Nephron progenitor cell (in vitro differentiated cells): ENCODE measurements around the gene BRD4.
A peak's percentile ranks its signal among the peaks of the same experiment; 100 is the strongest.

Source experiments
- DNase-seq: peaks from one replicate; pipeline ENCODE4 v3.0.0; 2021
- H3K27ac Mint-ChIP-seq: 2 replicates; pipeline ENCODE4 v1.8.0; 2021; ENCODE audit warnings: mild to moderate bottlenecking, moderate library complexity, mixed read lengths
- H3K27me3 Mint-ChIP-seq: 2 replicates; pipeline ENCODE4 v1.8.0; 2021; ENCODE audit warnings: mild to moderate bottlenecking, low read depth, mixed read lengths; ENCODE audit not compliant: poor library complexity
- H3K36me3 Mint-ChIP-seq: 2 replicates; pipeline ENCODE4 v1.8.0; 2021; ENCODE audit warnings: low read depth, mixed read lengths
- H3K4me1 Mint-ChIP-seq: 2 replicates; pipeline ENCODE4 v1.8.0; 2021; ENCODE audit warnings: mixed read lengths
- H3K4me3 Mint-ChIP-seq: 2 replicates; pipeline ENCODE4 v1.8.0; 2021; ENCODE audit warnings: mild to moderate bottlenecking, moderate library complexity, mixed read lengths
- H3K9me3 Mint-ChIP-seq: 2 replicates; pipeline ENCODE4 v1.8.0; 2021; ENCODE audit warnings: mild to moderate bottlenecking, moderate library complexity, mixed read lengths
- TF ChIP-seq, protein P1 (sequence below): fragments of 200-600 bp; sonication (generic); IDR thresholded peaks from 2 replicates; pipeline ENCODE4 v1.5.0; 2021; ENCODE audit warnings: antibody characterized with exemption

The BRD4 gene

DNA sequence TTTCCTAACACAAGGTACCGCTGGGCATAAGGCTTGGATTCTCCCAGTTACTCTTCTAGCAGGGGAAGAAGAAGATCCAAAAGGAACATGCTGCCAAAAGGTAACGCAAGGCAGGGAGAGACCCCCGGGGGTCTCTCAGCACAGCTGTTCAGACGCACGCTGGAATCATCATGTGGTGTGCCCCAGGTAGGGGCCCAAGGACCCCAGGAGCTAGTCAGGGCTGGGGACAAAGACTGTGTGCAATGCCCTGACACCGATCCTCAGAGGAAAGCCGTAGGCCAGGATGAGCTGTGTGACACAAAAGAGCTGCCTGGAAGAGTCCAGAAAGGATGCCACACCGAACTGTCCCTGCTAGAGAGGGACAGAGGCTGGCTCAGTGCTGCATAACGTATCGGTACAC lies 77.8 kb downstream of the BRD4 start:
- peaks cover 72% of the 10 kb centered on the region for H3K4me1 Mint-ChIP-seq
- peaks cover 67% of the 10 kb centered on the region for H3K36me3 Mint-ChIP-seq
- TF ChIP-seq, protein P1, sequence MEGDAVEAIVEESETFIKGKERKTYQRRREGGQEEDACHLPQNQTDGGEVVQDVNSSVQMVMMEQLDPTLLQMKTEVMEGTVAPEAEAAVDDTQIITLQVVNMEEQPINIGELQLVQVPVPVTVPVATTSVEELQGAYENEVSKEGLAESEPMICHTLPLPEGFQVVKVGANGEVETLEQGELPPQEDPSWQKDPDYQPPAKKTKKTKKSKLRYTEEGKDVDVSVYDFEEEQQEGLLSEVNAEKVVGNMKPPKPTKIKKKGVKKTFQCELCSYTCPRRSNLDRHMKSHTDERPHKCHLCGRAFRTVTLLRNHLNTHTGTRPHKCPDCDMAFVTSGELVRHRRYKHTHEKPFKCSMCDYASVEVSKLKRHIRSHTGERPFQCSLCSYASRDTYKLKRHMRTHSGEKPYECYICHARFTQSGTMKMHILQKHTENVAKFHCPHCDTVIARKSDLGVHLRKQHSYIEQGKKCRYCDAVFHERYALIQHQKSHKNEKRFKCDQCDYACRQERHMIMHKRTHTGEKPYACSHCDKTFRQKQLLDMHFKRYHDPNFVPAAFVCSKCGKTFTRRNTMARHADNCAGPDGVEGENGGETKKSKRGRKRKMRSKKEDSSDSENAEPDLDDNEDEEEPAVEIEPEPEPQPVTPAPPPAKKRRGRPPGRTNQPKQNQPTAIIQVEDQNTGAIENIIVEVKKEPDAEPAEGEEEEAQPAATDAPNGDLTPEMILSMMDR: no peak
- H3K27me3 Mint-ChIP-seq: no peaks in the 10 kb centered on the region
- no peak for DNase-seq
- H3K9me3 Mint-ChIP-seq: no peaks in the 10 kb centered on the region
- no peak overlapping the region for H3K4me3 Mint-ChIP-seq
- H3K27ac Mint-ChIP-seq: peak overlapping the region; percentile 51

DNA sequence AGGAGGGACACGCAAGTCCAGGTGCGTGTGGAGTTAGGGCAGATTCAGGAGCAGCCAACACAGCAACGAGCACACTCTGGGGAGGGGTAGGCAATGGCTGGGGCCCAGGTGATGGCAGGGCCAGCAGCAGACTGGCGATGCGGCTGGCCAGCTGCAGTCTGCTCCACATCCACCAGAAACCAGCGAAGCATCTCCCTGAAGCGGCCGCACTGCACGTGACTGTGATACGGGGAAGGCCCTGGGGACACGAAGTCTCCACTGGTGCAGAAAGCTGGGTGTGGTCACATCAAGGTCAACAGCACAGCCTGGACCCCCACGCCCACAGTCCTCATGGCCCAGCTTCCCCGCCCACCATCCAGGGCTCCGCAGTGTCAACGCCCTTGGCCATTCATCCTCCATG lies 78.8 kb downstream of the BRD4 start:
- DNase-seq: peak; percentile 25
- Mint-ChIP-seq H3K27me3 (no peaks in the 10 kb centered on the region), H3K4me3 (no peak overlapping the region), H3K36me3 (peaks cover 63% of the 10 kb centered on the region), H3K27ac (peak overlapping the region; percentile 100), H3K9me3 (no peaks in the 10 kb centered on the region), H3K4me1 (peaks cover 72% of the 10 kb centered on the region)
- TF ChIP-seq, protein P1: no peak

DNA sequence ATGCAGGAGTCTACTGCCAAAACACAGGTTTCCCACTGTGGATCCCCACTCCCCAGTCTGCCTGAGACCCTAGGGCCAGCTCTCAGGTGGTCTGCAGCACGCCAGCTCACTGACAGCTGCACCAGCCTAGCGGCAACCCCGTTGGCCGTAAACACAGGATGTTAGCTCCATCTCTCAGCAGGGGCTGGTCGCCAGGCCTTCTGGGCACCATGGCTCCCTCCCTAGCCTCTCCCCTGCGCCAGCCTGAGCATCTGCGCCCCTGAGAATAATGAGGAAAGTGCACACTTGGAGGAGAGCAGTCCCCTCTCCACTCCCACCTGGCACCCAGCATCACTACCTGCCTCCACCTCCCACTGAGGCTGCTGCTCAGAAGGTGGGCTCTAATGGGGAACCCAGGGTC lies 79.3 kb downstream of the BRD4 start:
- TF ChIP-seq, protein P1: no peak
- Mint-ChIP-seq H3K27me3 (no peaks in the 10 kb centered on the region), H3K4me1 (peaks cover 75% of the 10 kb centered on the region), H3K36me3 (peaks cover 63% of the 10 kb centered on the region), H3K27ac (peak overlapping the region; percentile 100), H3K9me3 (no peaks in the 10 kb centered on the region), H3K4me3 (no peak overlapping the region)
- DNase-seq: no peak

DNA sequence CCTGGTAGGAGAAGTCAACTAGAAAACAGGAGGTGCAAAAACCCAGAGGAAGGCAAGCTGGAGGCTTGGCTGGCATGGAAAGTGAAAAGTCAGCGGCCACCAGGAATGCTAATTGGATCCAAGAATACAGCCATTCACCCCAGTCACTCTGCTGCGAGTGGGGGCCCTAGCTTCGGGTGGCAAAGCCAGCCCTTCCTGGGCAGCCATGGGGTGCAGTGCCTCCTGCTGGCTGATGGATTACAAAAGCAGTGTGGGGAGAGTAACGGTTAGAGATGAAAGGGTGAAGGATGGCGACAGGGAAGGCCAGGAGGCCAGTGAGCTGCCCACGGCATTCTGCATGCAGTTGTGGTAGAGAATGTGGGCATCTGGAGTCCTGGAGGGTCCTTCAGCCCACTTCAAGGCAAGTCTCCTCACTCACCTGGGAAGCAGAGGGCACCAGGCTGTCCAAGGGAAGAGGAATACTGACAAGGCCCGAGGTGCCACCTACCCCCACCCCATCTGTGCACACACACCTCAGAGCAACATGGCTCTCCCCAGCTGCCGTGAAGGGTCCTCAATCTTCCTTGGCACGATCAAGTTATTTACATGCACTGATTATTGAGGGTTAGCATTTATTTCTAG lies 79.8 kb downstream of the BRD4 start:
- peak overlapping the region; percentile 100 for H3K27ac Mint-ChIP-seq
- no peaks in the 10 kb centered on the region for H3K9me3 Mint-ChIP-seq
- no peaks in the 10 kb centered on the region for H3K27me3 Mint-ChIP-seq
- TF ChIP-seq, protein P1: peak; percentile 26
- H3K4me1 Mint-ChIP-seq: peaks cover 76% of the 10 kb centered on the region
- H3K4me3 Mint-ChIP-seq: peak overlapping the region; percentile 68
- peak; percentile 44 for DNase-seq
- peaks cover 62% of the 10 kb centered on the region for H3K36me3 Mint-ChIP-seq

DNA sequence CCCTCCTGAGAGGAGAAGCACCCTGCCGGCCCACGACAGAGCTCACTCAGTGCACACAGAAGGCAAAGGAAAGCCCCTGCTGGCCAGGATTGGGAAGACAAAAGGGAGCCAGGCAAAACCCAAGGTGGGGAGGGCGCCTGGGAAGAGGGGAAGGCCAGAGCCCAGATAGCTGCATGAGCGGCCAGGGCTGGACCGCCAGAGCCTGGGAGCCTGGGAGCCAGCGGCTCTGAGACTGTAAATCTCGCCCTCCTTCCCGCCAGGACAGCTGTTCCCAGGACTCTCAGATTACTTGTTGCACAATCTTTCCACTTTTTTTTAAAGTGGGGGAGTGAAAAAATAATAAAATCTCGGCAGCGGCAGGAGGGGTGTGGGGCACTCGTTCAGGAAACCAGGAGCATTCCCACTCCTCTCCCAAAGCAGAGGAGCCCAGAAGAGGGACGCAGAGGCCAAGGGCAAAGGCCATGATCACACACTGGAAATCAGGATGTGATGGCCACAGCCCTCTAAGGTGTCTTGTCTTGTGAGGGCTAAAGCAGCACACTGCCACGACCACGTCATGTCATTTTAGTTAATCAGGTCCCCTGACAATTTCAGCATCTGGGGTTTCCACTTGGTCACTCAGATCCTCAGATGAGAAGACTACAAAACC lies 80.5 kb downstream of the BRD4 start:
- H3K27ac Mint-ChIP-seq: peak overlapping the region; percentile 100
- H3K36me3 Mint-ChIP-seq: peaks cover 55% of the 10 kb centered on the region
- peaks cover 76% of the 10 kb centered on the region for H3K4me1 Mint-ChIP-seq
- H3K9me3 Mint-ChIP-seq: no peaks in the 10 kb centered on the region
- peak overlapping the region; percentile 68 for H3K4me3 Mint-ChIP-seq
- TF ChIP-seq, protein P1: peak; percentile 58
- no peaks in the 10 kb centered on the region for H3K27me3 Mint-ChIP-seq
- DNase-seq: peak; percentile 90
